ENCODE data around the gene PHYHD1. TPM values are rescaled to one million over a fixed set of nuclear protein-coding genes. Genes with fewer than 3 reads are reported as not detected.
A peak's percentile ranks its signal among the peaks of the same experiment; 100 is the strongest.

Gene PHYHD1
- polyA plus RNA-seq, 1 donor: 19.0 TPM

DNA sequence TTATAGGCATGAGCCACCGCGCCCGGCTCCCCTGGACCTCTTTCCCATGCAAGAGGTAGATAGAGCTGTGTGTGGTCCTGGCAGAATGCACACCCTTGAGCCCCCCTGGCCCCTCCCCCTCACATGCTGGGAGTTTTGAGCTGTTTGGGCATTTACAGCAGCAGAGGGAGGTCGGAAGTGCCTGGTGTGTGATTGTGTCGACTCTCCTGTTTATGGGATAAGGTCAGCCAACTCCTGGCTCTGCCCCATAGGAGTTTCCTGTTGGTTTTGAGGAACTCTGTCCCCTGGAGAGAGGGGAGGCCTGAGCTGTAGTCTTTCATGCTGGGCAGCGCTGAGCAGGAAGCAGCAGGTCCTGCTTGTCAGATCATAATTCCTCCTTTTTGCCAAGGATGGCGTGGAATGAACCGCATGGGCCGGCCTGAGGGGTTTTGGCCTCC is 32.9 kb upstream of the PHYHD1 start:
- Histone ChIP-seq H3K36me3 (ENCODE audit: control insufficient read depth, insufficient read depth, low read length) (peaks cover 42% of the 10 kb centered on the region), H3K9me3 (ENCODE audit: control insufficient read depth, low read depth, low read length) (no peaks in the 10 kb centered on the region), H3K4me3 (ENCODE audit: low read length) (no peak overlapping the region), H3K27ac (ENCODE audit: low read length) (no peak overlapping the region), H3K27me3 (ENCODE audit: control insufficient read depth, insufficient read depth, low read length) (no peaks in the 10 kb centered on the region), H3K4me1 (ENCODE audit: control insufficient read depth, insufficient read depth, low read length) (peaks cover 25% of the 10 kb centered on the region)
- DNase-seq: no peak
- no CpG with 5 or more reads among the region's 9 CpGs for WGBS (ENCODE audit: insufficient coverage, low lambda C conversion rate)

DNA sequence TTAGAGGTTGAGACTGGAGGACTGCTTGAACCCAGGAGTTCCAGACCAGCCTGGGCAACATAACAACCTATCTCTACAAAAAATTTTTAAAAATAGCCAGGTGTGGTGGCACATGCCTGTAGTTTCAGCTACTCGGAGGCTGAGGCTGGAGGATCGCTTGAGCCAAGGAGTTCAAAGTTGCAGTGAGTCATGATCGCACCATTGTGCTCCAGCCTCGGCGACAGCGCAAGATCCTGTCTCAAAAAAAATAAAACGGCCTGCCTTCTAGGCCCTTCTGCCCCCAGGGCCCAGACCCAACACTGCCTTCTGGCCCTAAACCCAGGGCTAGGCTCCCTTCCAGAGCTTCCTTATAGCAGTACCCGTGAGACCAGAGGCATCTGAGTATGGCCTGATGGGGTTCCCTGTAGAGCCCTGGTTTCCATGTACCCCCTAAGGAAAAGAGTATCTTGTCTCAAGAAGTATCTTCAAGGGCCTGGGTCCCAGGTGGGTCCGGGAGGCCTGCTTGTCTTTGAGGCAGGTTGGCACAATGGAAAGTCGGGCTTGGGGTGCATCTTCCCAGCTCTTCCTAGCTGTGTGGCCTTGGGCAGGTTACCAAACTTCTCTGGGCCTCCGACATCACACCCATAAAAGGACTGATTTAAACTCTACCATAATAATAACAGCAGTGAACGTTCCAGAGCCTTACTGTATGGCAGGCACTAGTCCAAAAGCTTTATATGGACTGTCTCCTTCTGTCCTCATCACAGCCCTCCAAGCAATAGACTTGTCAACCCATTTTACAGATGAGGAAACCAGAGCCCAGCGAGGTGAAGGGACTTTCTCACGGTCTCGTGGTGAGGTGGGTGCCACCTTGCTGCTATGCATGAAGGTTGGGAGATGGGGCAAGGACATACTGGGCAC is 29.2 kb upstream of the PHYHD1 start:
- H3K27ac ChIP-seq (ENCODE audit: low read length): peak overlapping the region; percentile 51
- H3K27me3 ChIP-seq (ENCODE audit: control insufficient read depth, insufficient read depth, low read length): no peaks in the 10 kb centered on the region
- peaks cover 44% of the 10 kb centered on the region for H3K36me3 ChIP-seq (ENCODE audit: control insufficient read depth, insufficient read depth, low read length)
- H3K9me3 ChIP-seq (ENCODE audit: control insufficient read depth, low read depth, low read length): no peaks in the 10 kb centered on the region
- DNase-seq: no peak
- H3K4me3 ChIP-seq (ENCODE audit: low read length): no peak overlapping the region
- no CpG with 5 or more reads among the region's 15 CpGs for WGBS (ENCODE audit: insufficient coverage, low lambda C conversion rate)
- H3K4me1 ChIP-seq (ENCODE audit: control insufficient read depth, insufficient read depth, low read length): peaks cover 14% of the 10 kb centered on the region

DNA sequence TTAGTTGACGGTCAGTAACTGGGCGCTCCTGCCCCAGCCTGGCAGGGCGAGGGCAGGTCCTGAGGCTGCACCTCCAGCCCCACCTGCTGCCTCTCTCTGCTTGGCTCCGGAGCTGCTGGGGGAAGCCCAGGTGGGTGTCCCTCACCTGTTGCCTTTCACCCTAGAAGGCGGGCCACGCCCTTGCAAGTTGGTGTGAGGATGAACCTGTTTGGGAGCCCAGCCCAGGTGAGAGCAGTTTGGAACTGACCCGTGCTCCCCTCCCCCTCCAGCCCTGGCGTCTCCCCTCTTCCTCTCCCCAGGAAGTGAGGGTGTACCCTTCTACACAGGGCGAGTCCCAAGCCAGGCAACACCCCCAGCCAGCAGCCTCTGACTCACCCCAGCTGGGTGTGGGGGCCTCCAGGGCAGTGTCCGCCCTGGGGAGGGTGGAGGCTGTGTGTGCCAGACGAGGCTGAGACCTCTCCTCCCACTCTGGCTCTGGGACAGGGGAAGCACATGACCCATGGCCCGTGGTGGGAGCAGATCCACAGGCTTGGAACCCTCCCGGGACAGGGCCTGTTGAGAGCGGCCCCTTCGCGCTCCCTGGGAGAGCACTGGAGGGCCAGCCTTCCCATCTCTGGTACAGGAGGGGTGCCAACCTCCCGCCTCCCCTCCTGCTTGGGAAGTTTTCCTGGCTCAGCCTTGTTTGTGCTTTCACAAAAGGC is 28.4 kb upstream of the PHYHD1 start:
- DNase-seq: peak; percentile 85 to 86
- H3K9me3 ChIP-seq (ENCODE audit: control insufficient read depth, low read depth, low read length): no peaks in the 10 kb centered on the region
- peaks cover 14% of the 10 kb centered on the region for H3K4me1 ChIP-seq (ENCODE audit: control insufficient read depth, insufficient read depth, low read length)
- WGBS (ENCODE audit: insufficient coverage, low lambda C conversion rate): no CpG with 5 or more reads among the region's 17 CpGs
- H3K36me3 ChIP-seq (ENCODE audit: control insufficient read depth, insufficient read depth, low read length): peaks cover 48% of the 10 kb centered on the region
- no peak overlapping the region for H3K4me3 ChIP-seq (ENCODE audit: low read length)
- no peaks in the 10 kb centered on the region for H3K27me3 ChIP-seq (ENCODE audit: control insufficient read depth, insufficient read depth, low read length)
- peak overlapping the region; percentile 51 for H3K27ac ChIP-seq (ENCODE audit: low read length)

DNA sequence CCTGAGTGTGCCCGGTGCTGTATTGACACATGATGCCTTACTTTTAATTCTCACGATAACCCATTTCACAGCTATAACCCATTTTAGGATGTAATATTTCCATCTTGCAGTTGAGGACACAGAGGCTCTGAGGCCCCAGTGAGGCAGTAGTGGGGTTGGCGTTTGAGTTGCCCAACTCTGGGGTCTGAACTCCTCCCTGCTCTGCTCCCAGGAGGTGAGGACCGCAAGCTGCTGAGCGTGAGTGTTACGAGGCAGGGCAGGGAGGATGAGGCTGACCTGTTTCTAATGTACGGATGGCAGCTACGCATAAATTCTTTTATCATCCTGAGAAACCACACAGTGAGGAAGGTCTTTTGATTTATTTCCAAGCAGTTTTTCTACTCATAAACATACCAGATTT is 27.4 kb upstream of the PHYHD1 start:
- no CpG with 5 or more reads among the region's 8 CpGs for WGBS (ENCODE audit: insufficient coverage, low lambda C conversion rate)
- H3K4me1 ChIP-seq (ENCODE audit: control insufficient read depth, insufficient read depth, low read length): peaks cover 14% of the 10 kb centered on the region

DNA sequence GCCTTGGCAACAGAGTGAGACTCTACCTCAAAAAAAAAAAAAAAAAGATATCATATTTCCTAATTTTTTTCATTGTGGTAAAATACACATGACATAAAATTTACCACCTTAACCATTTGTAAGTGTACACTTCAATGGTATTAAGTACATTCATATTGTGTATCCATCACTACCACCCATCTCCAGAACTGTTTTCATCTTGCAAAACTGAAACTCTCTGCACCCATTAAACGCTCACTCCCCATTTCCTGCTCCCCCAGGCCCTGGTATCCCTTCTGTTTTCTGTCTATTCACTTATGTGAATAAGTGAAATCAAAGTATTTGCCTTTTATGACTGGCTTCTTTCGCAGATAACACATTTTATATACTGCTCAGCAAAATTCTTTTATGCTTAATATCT is 26.0 kb upstream of the PHYHD1 start:
- no peak for DNase-seq
- Histone ChIP-seq H3K27ac (ENCODE audit: low read length) (no peak overlapping the region), H3K4me1 (ENCODE audit: control insufficient read depth, insufficient read depth, low read length) (peaks cover 14% of the 10 kb centered on the region), H3K27me3 (ENCODE audit: control insufficient read depth, insufficient read depth, low read length) (no peaks in the 10 kb centered on the region), H3K4me3 (ENCODE audit: low read length) (no peak overlapping the region), H3K9me3 (ENCODE audit: control insufficient read depth, low read depth, low read length) (no peaks in the 10 kb centered on the region), H3K36me3 (ENCODE audit: control insufficient read depth, insufficient read depth, low read length) (peaks cover 50% of the 10 kb centered on the region)
- 60% methylated on average over 1 of the region's 2 CpGs for WGBS (ENCODE audit: insufficient coverage, low lambda C conversion rate)

More for the DNA sequence above, 27.4 kb upstream of the PHYHD1 start:
- no peak overlapping the region for H3K27ac ChIP-seq (ENCODE audit: low read length)
- H3K27me3 ChIP-seq (ENCODE audit: control insufficient read depth, insufficient read depth, low read length): no peaks in the 10 kb centered on the region
- H3K9me3 ChIP-seq (ENCODE audit: control insufficient read depth, low read depth, low read length): no peaks in the 10 kb centered on the region
- no peak for DNase-seq
- no peak overlapping the region for H3K4me3 ChIP-seq (ENCODE audit: low read length)
- peaks cover 46% of the 10 kb centered on the region for H3K36me3 ChIP-seq (ENCODE audit: control insufficient read depth, insufficient read depth, low read length)

DNA sequence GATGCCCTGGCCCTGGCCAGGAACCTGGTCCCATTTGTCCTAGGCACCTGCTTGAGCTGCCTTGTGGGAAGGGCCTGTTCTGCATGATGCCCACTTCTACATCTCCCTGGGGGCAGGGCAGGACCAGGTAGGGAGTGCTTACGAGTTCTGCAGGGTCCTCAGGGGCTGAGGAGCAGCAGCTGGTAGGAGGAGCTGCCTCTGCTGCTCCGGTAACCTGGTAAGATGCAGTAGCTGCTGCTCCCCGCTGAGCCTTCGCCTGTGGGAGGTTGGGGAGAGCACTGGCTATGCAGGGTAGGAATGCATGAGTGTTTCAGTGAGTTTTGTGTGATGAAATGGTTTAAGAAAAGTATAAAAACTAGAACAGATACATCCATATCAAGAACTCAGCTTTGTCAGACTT is 25.2 kb upstream of the PHYHD1 start:
- DNase-seq: no peak
- Histone ChIP-seq H3K36me3 (ENCODE audit: control insufficient read depth, insufficient read depth, low read length) (peaks cover 48% of the 10 kb centered on the region), H3K9me3 (ENCODE audit: control insufficient read depth, low read depth, low read length) (no peaks in the 10 kb centered on the region), H3K4me3 (ENCODE audit: low read length) (no peak overlapping the region), H3K27me3 (ENCODE audit: control insufficient read depth, insufficient read depth, low read length) (no peaks in the 10 kb centered on the region), H3K27ac (ENCODE audit: low read length) (no peak overlapping the region), H3K4me1 (ENCODE audit: control insufficient read depth, insufficient read depth, low read length) (peaks cover 14% of the 10 kb centered on the region)
- no CpG with 5 or more reads among the region's 4 CpGs for WGBS (ENCODE audit: insufficient coverage, low lambda C conversion rate)

DNA sequence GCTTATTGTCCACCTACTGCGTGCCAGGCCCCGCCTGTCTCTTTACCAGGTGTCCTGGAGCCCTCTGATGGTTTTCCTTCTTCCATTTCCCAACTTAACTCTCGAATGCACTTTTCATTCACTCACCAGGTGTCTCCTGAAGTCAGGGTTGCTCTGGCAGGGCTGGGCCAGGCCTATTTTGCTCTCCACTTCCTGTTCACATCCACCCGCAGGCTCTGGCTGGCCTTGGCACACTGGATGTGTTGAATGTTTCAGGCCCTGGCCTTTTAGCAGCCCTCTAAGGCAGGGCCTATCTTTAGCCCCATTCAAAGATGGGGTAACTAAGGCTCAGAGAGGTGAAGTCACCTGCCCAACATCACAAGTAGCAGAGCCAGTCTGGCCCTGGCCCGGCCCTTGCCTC is 22.4 kb upstream of the PHYHD1 start:
- H3K27me3 ChIP-seq (ENCODE audit: control insufficient read depth, insufficient read depth, low read length): no peaks in the 10 kb centered on the region
- no peak overlapping the region for H3K4me3 ChIP-seq (ENCODE audit: low read length)
- no CpG with 5 or more reads among the region's 5 CpGs for WGBS (ENCODE audit: insufficient coverage, low lambda C conversion rate)
- H3K27ac ChIP-seq (ENCODE audit: low read length): no peak overlapping the region
- no peaks in the 10 kb centered on the region for H3K9me3 ChIP-seq (ENCODE audit: control insufficient read depth, low read depth, low read length)
- no peak for DNase-seq
- H3K36me3 ChIP-seq (ENCODE audit: control insufficient read depth, insufficient read depth, low read length): peaks cover 41% of the 10 kb centered on the region
- peaks cover 10% of the 10 kb centered on the region for H3K4me1 ChIP-seq (ENCODE audit: control insufficient read depth, insufficient read depth, low read length)

DNA sequence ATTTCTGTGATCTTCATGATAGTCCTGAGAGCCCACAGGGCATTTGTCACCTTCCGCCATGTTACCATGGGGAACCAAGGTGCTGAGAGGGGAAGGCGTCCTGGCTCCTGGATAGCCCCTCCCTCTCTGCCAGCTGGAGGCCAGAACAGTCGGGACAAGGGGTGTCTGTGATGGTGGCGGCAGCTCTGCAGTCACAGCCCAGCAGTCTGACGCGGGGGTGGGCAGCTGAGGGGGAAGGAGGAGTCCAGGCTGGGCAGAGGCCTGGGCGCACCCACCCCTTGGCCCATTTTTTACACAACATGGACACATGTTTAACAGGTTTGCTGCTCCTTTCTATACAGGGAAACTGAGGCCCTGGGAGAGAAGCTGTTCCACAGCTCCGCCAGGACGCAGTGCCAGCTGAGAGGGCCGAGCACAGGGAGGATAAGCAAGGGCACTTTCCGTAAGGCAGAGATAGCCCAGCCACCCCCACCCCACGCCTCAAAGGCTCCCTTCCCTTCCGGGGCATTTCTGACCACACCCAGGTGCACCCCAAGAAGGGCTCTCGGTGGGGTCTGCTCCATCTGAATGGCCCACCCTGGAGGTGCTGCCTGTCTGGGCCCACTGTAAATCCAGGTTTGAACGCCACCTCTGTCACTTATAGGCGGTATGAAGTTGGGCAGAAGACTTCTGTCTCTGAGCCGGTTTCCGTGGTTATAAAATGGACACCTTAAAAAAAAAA is 21.8 kb upstream of the PHYHD1 start:
- WGBS (ENCODE audit: insufficient coverage, low lambda C conversion rate): 100% methylated on average over 4 of the region's 18 CpGs
- no peak for DNase-seq
- Histone ChIP-seq H3K4me1 (ENCODE audit: control insufficient read depth, insufficient read depth, low read length) (peaks cover 10% of the 10 kb centered on the region), H3K27ac (ENCODE audit: low read length) (no peak overlapping the region), H3K9me3 (ENCODE audit: control insufficient read depth, low read depth, low read length) (no peaks in the 10 kb centered on the region), H3K4me3 (ENCODE audit: low read length) (no peak overlapping the region), H3K36me3 (ENCODE audit: control insufficient read depth, insufficient read depth, low read length) (peaks cover 37% of the 10 kb centered on the region), H3K27me3 (ENCODE audit: control insufficient read depth, insufficient read depth, low read length) (no peaks in the 10 kb centered on the region)

DNA sequence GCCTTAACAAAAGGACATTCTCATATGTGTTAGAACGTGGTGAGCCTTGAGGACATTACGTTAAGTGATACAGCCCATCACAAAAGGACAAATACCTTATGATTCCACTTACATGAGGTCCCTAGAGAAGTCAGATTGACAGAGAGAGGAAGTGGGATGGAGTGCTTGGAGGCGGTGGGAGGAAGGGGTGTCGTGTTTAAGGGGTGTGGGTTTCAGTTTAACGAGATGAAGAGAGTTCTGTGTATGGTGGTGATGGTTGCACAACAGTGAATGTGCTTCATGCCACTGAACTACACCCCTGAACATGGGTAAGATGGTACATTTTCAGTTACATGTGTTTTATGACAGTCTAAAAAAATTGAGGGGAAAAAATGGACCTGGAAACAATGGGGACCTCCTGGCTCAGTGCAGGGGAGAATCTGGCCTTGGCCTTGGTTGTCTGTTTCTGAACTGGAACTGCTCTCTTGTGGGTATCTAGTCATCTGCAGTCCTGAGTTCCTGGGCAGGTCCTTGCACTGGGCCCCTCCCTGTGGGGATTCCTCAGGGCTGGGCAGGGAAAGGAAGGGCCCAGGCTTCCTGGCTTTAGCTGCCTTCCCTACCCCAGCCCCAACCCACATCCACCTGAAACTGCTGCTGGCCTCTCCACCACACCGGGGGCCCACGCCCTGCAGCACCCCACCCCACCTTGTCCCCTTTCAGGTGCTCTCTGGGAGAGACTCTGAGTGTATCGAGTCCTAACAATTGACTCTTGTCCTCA is 21.0 kb upstream of the PHYHD1 start:
- no peaks in the 10 kb centered on the region for H3K9me3 ChIP-seq (ENCODE audit: control insufficient read depth, low read depth, low read length)
- 60% methylated on average over 1 of the region's 8 CpGs for whole genome bisulfite sequencing (ENCODE audit: insufficient coverage, low lambda C conversion rate)
- no peak overlapping the region for H3K4me3 ChIP-seq (ENCODE audit: low read length)
- peaks cover 37% of the 10 kb centered on the region for H3K36me3 ChIP-seq (ENCODE audit: control insufficient read depth, insufficient read depth, low read length)
- peak overlapping the region; percentile 25 for H3K27ac ChIP-seq (ENCODE audit: low read length)
- peak in 1 of 2 donors; percentile 25 for DNase-seq
- H3K4me1 ChIP-seq (ENCODE audit: control insufficient read depth, insufficient read depth, low read length): peaks cover 10% of the 10 kb centered on the region
- no peaks in the 10 kb centered on the region for H3K27me3 ChIP-seq (ENCODE audit: control insufficient read depth, insufficient read depth, low read length)

DNA sequence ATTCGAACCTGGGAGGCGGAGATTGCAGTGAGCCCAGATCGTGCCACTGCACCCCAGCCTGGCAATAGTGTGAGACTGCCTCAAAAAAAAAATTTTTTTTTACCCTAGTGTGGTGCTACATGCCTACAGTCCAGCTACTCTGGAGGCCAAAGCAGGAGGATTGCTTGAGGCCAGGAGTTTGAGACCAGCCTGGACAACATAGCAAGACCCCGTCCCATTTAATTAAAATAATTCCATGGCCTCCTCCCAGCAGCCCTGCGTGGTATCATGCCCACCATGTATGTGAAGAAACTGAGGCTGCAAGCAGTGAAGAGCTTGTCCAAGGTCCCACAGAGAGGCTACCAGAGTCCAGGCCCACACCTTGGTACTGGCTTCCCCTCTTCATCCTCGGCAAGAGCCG is 19.4 kb upstream of the PHYHD1 start:
- H3K4me1 ChIP-seq (ENCODE audit: control insufficient read depth, insufficient read depth, low read length): peaks cover 10% of the 10 kb centered on the region
- H3K36me3 ChIP-seq (ENCODE audit: control insufficient read depth, insufficient read depth, low read length): peaks cover 31% of the 10 kb centered on the region
- H3K9me3 ChIP-seq (ENCODE audit: control insufficient read depth, low read depth, low read length): no peaks in the 10 kb centered on the region
- DNase-seq: no peak
- no CpG with 5 or more reads among the region's 7 CpGs for WGBS (ENCODE audit: insufficient coverage, low lambda C conversion rate)
- no peak overlapping the region for H3K4me3 ChIP-seq (ENCODE audit: low read length)
- no peaks in the 10 kb centered on the region for H3K27me3 ChIP-seq (ENCODE audit: control insufficient read depth, insufficient read depth, low read length)
- no peak overlapping the region for H3K27ac ChIP-seq (ENCODE audit: low read length)

Data from large intestine (tissue), 3 donors.